ENCODE data around the gene MAN1B1.

The MAN1B1 gene

GRCh38 chr9:137086531-137087408 is at the start of gene MAN1B1:
Gene MAN1B1 (plus strand): TSS chr9:137086985. CDS start chr9:137087000, 15 bp downstream.
- DNase-seq (ENCODE audit: low read depth) = peak; percentile 96

DNA sequence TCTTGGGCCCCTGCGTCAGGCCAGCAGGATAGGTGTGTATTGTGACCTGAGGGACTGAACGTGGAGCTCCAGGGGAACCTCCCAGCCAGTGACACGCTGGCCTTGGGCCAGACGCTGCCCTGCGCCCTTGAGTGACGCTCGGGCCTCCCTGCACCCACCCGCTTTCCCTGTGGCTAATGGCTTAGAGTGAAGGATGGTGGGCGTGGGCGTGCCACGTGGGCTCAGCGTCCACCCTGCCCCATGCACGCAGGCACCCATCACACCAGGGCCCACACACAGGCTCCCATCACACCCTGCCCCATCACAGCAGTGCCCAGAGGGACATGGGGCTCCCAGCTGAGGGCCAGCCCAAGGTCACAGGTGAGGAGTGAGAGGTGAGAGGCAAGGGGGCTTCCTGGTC is 49.8 kb upstream of the MAN1B1 start:
- DNase-seq (ENCODE audit: low read depth) = no peak

DNA sequence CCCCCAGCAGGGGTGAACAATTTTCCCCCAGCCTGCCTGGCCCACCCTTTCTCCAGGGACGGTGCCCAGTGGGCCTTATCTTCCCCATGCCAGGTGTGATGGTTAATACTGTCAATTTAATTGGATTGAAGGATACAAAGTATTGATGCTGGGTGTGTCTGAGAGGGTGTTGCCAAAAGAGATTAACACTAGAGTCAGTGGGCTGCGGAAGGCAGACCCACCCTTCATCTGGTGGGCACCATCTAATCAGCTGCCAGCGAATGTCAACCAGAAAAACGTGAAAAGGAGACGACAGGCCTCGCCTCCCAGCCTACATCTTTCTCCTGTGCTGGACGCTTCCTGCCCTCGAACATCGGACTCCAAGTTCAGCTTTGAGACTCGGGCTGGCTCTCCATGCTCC is 49.3 kb upstream of the MAN1B1 start:
- DNase-seq (ENCODE audit: low read depth) = no peak

DNA sequence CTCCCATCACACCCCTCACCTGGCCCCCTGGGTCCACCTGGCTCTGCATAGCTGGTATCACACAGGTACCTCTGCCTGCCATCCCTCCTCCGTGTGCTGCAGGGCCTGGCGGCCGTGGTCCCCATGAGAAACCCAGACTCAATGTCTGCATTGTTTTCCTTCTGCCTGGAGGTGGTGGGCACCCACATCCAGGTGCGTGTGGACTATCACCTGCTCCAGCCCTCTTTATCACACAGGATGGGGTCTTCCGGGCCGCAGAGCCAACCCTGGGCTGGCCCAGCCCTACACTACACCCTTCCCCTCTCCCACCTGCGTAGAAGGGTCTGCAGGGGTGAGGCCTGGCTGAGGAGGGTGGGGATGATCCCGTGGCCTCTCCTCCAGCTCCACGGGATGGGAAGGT is 47.9 kb upstream of the MAN1B1 start:
- DNase-seq (ENCODE audit: low read depth) = no peak

DNA sequence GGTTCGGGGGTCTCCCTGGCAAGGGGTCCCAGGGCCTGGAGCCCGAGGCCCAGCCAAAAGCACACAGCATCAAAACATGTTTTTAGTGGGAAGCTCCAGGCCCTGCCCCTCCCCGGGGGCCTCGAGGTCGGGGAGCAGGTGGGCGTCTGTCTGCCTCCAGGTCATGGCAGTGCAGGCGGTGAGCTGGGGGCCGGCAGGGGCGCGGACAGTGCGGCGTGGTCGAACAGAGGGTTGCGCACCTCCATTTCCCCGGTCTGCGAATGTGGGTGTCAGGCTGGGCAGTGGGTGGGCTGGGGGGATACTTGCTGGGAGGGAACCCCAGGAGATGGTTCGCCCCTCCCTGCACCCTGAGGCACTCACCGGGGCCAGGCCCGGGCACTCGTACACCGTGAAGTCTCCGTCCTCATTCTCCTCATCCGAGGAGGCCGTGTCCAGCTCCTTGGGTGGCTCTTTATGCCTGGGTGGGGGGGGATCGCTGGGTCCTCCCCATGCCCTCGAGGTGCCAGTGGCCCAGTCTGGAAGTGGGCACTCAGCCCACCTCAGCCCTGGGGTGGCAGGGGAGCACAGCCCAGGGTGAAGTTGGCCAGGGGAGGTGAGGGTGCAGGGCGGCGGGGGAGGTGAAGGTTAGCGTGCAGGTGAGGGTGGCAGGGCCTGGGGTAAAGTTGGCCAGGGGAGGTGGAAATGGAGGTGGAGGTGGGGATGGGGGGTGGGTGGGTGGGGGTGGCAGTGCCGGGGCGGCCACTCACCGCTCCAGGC is 47.0 kb upstream of the MAN1B1 start:
- DNase-seq (ENCODE audit: low read depth) = no peak

DNA sequence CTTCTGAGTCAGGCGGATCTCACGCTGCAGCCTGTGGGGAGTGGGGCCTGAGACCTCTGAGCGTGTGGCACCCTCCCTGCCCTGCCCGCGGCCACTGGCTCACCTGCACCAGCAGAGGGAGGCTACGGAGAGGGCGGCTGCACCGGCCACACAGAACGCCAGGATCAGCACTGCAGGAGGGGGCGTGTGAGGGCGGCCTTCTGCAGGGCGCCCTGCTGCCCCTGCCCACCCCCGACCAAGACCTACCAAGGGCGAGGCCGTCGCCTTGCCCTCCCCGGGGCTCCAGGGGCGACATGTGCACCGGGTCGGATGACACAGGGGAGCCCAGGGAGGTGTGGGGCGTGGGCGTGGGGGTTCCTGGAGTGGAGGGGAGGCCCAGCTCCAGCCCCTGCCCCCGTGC is 46.2 kb upstream of the MAN1B1 start:
- DNase-seq (ENCODE audit: low read depth) = no peak

GRCh38 chr9:137041124-137041523 is 45.7 kb upstream of the MAN1B1 start:
- no peak for DNase-seq (ENCODE audit: low read depth)

DNA sequence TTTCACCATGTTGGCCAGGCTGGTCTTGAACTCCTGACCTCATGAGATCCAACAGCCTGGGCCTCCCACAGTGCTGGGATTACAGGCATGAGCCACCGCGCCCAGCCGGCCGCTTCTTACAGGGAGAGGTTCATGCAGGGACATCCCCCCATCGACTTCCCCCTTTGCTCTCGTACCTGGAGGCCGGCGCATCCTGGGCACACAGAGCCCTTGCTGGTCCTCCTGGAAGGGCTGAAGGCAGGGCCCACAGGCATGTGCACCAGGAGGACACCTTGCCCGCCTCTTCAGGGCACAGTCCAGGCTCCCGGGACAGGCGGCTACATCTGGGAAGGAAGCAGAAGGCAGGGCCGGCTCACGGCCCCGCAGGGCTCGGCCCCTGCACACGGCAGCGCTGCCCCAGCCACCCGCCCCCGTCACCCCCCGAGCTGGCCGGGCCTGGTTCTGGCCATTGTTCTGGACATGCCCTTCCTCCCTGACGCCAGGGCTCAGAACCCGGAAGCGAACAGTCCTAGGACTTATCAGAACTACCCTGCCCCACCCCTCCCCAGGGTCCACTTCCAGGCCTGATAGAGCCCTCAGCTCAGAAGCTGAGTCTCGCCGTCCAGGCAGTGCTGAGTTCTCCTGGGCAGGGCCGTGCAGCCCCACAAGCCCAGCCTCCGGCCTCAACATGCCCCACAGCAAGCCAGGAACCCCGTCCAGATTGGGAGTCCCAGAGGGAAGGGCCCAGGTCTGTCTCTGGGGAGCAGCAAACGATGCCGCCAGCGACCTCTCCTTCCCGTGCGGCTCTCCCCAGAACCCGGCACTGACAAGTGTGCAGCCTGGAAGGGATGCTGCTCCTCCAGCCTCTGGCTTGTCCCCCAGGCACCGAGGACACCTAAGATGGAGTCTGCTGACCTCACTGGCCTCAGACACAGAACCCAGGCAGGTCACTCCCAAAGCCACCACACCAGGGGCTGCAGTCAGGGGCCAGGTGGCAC is 43.7 kb upstream of the MAN1B1 start:
- no peak for DNase-seq (ENCODE audit: low read depth)

GRCh38 chr9:137044037-137044436 is 42.7 kb upstream of the MAN1B1 start:
- DNase-seq (ENCODE audit: low read depth) = no peak

DNA sequence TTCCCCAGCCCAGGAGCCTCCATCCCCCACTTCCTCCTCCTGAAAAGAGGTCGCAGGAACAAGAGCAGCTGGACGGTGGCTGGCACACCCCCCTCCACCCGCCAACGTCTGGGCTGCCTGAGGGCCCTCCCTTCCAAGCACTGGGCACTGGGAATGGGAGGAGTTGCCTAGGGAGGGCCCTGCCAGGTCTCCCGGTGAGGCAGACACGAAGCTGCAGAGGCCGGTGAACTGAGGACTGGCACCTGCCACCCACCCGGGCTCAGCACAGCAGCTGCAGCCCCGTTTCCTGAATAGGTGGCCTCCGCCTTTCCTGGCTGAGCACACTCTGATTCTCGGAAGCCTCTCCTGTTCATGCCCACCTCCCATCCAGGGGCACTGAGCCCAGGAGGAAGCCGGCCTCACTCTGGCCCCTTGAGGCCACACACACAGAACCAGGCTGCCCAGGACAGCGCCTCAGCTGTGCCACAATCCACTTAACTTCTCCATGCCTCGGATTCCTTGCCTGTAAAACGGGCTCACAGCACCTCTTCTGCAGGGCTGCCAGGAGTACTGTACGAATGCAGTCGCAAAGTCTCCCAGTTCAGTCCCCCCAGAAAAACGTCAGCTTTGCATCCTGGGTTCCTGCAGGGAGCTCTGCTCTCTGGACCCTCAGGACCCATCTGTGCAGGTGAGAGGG is 42.1 kb upstream of the MAN1B1 start:
- no peak for DNase-seq (ENCODE audit: low read depth)

DNA sequence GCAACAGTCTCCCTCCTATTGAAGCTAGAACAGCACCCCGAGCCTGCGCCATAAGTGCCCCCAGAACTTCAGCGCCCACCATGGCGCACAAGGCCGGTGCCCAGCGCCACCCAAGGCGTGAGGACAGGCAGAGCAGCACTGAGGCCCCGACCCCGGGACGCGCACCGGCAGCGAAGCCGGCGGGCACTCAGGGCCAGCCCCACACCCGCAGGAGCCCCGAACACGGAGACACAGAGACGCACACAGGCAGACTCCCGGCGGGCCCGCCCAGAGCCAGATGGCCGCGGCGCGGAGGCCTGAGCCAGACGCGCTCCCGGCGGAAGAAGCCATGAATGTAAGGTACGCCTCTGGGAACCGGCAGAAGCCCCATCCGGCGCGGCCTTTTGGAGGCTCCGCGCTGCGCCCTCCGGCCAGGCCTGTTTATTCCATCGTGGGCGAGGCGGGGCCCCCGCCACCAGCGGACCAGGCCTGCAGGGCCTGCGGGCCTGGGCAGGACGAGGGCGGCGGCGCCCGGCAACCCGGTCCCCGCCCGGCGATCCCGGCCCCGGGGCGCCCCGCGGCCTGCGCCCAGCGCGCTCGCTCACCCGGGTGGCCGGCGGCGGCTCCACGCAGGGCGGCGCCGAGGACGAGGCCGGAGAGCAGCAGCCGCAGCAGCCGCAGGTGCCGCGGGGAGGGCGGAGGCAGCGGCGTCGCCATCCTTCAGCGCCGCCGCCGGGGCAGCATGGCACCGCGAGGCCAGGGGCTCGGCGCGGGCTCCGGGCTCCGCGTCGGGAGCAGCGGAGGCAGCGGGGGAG is 41.3 kb upstream of the MAN1B1 start:
- DNase-seq (ENCODE audit: low read depth) = no peak

- peak; percentile 60 for DNase-seq (ENCODE audit: low read depth)
These were observed 40.5 kb upstream of the MAN1B1 start, which contains the start of gene NPDC1 for GRCh38 chr9:137046088-137046787. Gene NPDC1 (minus strand): TSS chr9:137046177. CDS start chr9:137045989, 188 bp downstream.

DNA sequence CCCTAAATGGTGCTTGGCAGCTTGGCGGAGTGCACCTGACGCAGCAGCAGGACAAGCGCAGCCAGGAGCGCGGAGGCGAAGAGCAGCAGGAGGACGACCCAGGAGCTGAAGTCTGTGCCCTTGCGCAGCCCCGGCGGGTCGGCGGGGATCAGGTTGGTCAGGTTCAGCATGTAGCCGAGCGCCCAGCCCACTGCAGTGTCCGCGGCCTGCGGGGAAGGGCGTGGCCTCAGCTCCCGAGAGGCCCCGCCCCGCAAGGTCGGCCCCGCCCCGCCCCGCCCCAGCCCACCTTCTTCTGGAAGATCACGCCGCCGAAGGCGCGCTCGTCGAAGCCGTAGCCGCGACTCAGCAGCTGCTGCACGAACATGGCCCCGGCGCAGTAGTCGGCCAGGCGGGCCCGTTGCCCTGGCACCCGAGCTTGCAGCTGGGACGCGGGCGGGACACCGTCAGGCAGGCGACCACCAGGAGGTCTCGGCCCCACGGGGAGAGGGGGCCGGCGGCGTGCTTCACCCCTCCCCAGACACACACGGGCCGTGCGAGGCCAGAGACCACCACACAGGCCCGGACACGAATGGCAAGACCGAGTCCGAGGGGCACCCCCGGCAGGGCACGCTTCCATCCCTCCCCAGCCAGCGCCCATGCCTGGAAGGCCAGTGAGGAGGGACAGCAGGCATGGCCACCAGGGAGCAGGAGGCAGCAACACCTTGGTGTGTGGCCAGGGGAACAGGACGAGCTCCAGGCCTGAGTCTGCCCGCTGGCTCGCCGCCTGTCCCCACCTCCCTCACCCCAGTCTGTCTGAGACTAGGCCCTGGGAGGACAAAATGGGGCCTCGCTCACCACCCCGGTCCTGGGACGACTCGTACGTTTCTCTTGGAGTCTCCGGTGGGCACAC is 37.9 kb upstream of the MAN1B1 start:
- no peak for DNase-seq (ENCODE audit: low read depth)

DNA sequence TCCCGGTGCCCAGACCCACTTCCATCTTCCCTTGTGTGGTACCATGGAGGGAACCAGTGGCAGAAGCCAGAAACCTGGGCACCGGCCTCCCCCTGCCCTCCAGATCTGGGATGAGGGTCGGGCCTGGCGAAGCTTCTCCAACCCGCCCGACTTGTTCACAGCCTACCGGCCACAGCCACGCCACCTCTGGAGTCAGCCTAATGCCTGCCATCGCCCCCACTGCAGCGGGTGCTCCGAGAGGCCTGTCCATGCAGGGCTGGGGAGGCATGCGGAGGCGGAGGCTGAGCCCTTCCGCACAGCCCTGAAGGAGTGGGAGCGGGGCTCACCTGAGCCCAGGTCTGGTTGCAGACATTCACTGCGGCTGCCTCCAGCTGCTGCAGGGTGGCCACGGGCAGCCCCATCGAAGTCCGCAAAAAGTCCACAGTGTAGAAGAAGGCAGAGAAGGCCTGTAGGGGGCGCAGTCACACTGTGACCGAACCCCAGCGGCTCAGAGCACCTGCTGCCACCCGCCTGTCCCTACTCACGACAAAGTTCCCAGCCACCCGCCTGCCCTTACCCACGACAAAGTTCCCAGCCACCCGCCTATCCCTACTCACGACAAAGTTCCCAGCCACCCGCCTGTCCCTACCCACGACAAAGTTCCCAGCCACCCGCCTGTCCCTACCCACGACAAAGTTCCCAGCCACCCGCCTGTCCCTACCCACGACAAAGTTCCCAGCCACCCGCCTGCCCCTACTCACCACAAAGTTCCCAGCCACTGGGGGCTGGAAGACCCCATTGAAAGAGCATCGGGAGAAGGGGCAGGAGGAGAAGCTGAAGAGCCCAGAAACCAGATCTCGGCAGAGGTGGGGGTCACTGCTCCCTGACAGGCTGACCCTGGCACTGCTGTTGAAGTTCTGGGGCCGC is 37.0 kb upstream of the MAN1B1 start:
- no peak for DNase-seq (ENCODE audit: low read depth)

GRCh38 chr9:137050570-137050969 is 36.2 kb upstream of the MAN1B1 start:
- no peak for DNase-seq (ENCODE audit: low read depth)

- no peak for DNase-seq (ENCODE audit: low read depth)
These were observed 35.5 kb upstream of the MAN1B1 start for GRCh38 chr9:137051145-137051724.

GRCh38 chr9:137052293-137052692 is 34.5 kb upstream of the MAN1B1 start:
- DNase-seq (ENCODE audit: low read depth) = no peak
